Thyroid gland (tissue), 4 donors: ENCODE measurements around the gene KRTAP10-10. TPM values are rescaled to one million over a fixed set of nuclear protein-coding genes. Genes with fewer than 3 reads are reported as not detected.

Source experiments
- DNase-seq, 2 donors: peaks; one replicate each; pipeline ENCODE4 v3.0.0-alpha.2; 2019
- H3K27ac ChIP-seq, 3 donors: fragments of 200-600 bp; sonication (generic); 1 replicate in 2 of 3; 2 replicates in 1 of 3; pipeline ENCODE4 v1.5.1; 2016 to 2019; ENCODE audit warnings: mild to moderate bottlenecking in 1 of 3, moderate library complexity in 1 of 3
- H3K27me3 ChIP-seq: fragments of 200-600 bp; sonication (generic); one replicate; pipeline ENCODE4 v1.5.1; 2019
- H3K36me3 ChIP-seq, 2 donors: fragments of 200-600 bp; sonication (generic); one replicate each; pipeline ENCODE4 v1.5.1; 2016 to 2019
- H3K4me1 ChIP-seq, 2 donors: fragments of 200-600 bp; sonication (generic); one replicate each; pipeline ENCODE4 v1.5.1; 2017 to 2019
- H3K4me3 ChIP-seq, 3 donors: fragments of 200-600 bp; sonication (generic); replicated peaks in 1 of 3; 1 replicate in 2 of 3; 2 replicates in 1 of 3; pipeline ENCODE4 v1.5.1; 2016; ENCODE audit warnings: mild to moderate bottlenecking in 1 of 3
- H3K9me3 ChIP-seq: fragments of 200-600 bp; sonication (generic); one replicate; pipeline ENCODE4 v1.5.1; 2017
- CTCF ChIP-seq, 6 experiments: fragments of 200-600 bp in 3 of 6; fragments of 450-650 bp in 3 of 6; sonication (generic) in 3 of 6; IDR thresholded peaks; one replicate each; pipeline ENCODE4 v1.5.1; 2016 to 2019; ENCODE audit warnings: antibody characterized with exemption in 6 of 6, mild to moderate bottlenecking in 2 of 6, inconsistent platforms in 1 of 6, moderate library complexity in 1 of 6
- POLR2A ChIP-seq, 2 donors: fragments of 450-650 bp; IDR thresholded peaks; one replicate each; pipeline ENCODE4 v1.6.1; 2017; ENCODE audit warnings: antibody characterized with exemption in 2 of 2, mild to moderate bottlenecking in 2 of 2, moderate library complexity in 1 of 2
- WGBS, 2 donors: methylation state at CpG; one replicate each; pipeline ENCODE4 v1.1.5; 2017; 5-methylcytosine and 5-hydroxymethylcytosine counted together
- intact Hi-C: fragments of 100-400 bp; cut with DNase I; formaldehyde crosslinking; loops from one replicate; pipeline ENCODE4 v1.15.1; 2023
- total RNA-seq, 4 donors: library from RNA; depleted of rRNA; stranded (reverse); fragments of >200 nt; gene quantifications; one replicate each; pipeline ENCODE4 v1.2.3, GENCODE V29; 2016

Gene KRTAP10-10
- total RNA-seq, 4 donors from 2014 or later, result not detected

GRCh38 chr21:44664691-44665090 lies 27.5 kb downstream of the KRTAP10-10 start:
- no peaks in the 10 kb centered on the region for H3K4me1 ChIP-seq
- DNase-seq, result no peak
- intact Hi-C loops, result no loop called here

GRCh38 chr21:44666401-44667320 lies 29.5 kb downstream of the KRTAP10-10 start, which contains the start of gene KRTAP12-2:
Gene KRTAP12-2 (minus strand): TSS chr21:44666927. CDS start chr21:44666886, 41 bp downstream.
- Histone ChIP-seq H3K4me3 (no peak within 1 kb of the TSS), H3K27me3 (no peaks in the 10 kb centered on the region), H3K9me3 (no peaks in the 10 kb centered on the region), H3K27ac (no peak within 1 kb of the TSS), H3K36me3 (no peaks in the 10 kb centered on the region), H3K4me1 (no peaks in the 10 kb centered on the region)
- WGBS, 2 donors, result 65 to 83% methylated on average over 9 to 19 of the region's 19 CpGs
- intact Hi-C loops, result no loop called here
- TF ChIP-seq CTCF (IDR thresholded peaks at IDR 0.05), result no peak
- no peak for TF ChIP-seq POLR2A (IDR thresholded peaks at IDR 0.05)
- no peak for DNase-seq

More at GRCh38 chr21:44664691-44665090, 27.5 kb downstream of the KRTAP10-10 start:
- H3K4me3 ChIP-seq, result no peak overlapping the region
- H3K36me3 ChIP-seq, result no peaks in the 10 kb centered on the region
- no peaks in the 10 kb centered on the region for H3K27me3 ChIP-seq
- H3K9me3 ChIP-seq, result no peaks in the 10 kb centered on the region
- TF ChIP-seq POLR2A (IDR thresholded peaks at IDR 0.05), result no peak
- TF ChIP-seq CTCF (IDR thresholded peaks at IDR 0.05), result no peak
- H3K27ac ChIP-seq, result no peak overlapping the region
- WGBS, 2 donors, result 93 to 95% methylated on average over 5 of the region's 5 CpGs

DNA sequence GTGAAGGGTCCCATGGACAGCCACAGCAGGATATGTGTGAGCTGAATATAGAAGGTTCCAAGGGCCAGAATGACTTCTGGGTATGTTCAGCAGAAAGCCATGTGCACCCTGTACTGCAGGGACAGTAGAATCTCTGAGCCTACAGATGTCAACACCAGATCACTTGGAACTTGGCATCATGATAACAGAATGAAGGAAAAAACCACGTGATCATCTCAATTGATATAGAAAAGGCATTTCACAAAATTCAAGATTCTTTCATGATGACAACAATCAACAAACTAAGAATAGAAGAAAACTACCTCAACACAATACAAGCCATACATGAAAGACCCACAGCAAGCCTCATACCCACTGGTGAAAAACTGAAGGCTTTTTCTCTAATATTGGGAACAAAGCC lies 30.5 kb downstream of the KRTAP10-10 start:
- no peak for DNase-seq
- WGBS, 2 donors, result 71 to 83% methylated on average over 1 of the region's 1 CpG

DNA sequence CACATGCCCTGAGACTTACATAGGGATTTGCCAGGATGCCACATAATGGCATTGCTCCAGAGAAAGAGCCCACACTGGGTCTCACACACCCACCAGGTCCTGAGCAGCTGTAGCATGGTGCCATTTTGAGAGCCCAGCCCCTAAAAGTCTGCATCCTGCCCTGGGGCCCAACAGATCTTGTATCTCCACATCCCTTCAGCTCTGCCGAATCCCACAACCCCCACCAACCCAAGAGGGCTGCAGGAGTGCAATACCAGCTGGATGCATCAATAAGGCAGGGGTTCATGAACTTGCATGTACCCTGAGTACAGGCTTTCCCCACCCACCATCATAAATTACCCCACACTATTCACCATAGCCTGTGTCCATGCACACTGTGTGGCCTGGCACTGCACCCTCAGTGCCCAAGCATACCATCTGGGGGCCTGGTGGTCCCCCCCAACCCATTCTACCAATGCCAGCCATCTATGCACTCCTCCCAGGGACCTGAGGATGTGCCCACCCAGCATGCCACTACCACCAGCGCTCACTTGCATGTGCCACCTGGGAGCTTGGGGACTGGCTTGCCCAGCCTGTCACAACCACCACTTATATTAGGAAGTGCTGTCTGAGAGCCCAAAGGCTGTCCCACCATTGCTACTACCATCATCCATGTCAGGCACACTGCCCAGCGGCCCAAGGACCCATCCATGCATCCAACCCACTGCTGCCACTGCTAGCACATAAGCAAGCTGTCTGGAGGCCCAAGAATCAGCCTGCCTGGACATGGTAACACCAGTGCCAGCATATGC lies 33.7 kb downstream of the KRTAP10-10 start:
- DNase-seq, result no peak
- Histone ChIP-seq H3K9me3 (no peaks in the 10 kb centered on the region), H3K36me3 (no peaks in the 10 kb centered on the region), H3K4me3 (no peak overlapping the region), H3K27ac (no peak overlapping the region), H3K4me1 (no peaks in the 10 kb centered on the region), H3K27me3 (no peaks in the 10 kb centered on the region)
- TF ChIP-seq CTCF (IDR thresholded peaks at IDR 0.05) (no peak), POLR2A (IDR thresholded peaks at IDR 0.05) (no peak)
- 83 to 93% methylated on average over 2 to 3 of the region's 3 CpGs for WGBS, 2 donors
- intact Hi-C loops, result no loop called here

More for the DNA sequence above, 30.5 kb downstream of the KRTAP10-10 start:
- Histone ChIP-seq H3K4me1 (no peaks in the 10 kb centered on the region), H3K27me3 (no peaks in the 10 kb centered on the region), H3K9me3 (no peaks in the 10 kb centered on the region), H3K27ac (no peak overlapping the region), H3K4me3 (no peak overlapping the region), H3K36me3 (no peaks in the 10 kb centered on the region)
- TF ChIP-seq CTCF (IDR thresholded peaks at IDR 0.05) (no peak), POLR2A (IDR thresholded peaks at IDR 0.05) (no peak)
- intact Hi-C loops, result no loop called here
